DND-41 (cell line): Measurements from ENCODE around the gene ZG16B.

Experiments
- ATAC-seq: fragments of 200-7000 bp; cut with Tn5 transposase; 3 replicates; pipeline ENCODE4 v1.9.1; 2021; ENCODE audit warnings: low read depth; ENCODE audit not compliant: insufficient read depth
- DNase-seq: peaks from one replicate; pipeline ENCODE4 v3.0.0-alpha.2; 2020
- H2AFZ ChIP-seq: 2 replicates; pipeline ENCODE4 v1.6.0; 2012; ENCODE audit warnings: low read depth, low read length
- H3K27ac ChIP-seq: 2 replicates; pipeline ENCODE4 v1.5.1; 2012; ENCODE audit warnings: low read length, inconsistent platforms
- H3K27me3 ChIP-seq: fragments of 200-600 bp; sonication (generic); 2 replicates; pipeline ENCODE4 v1.6.0; 2012; ENCODE audit warnings: low read length, mild to moderate bottlenecking, inconsistent platforms; ENCODE audit not compliant: insufficient read depth, poor library complexity
- H3K36me3 ChIP-seq: 2 replicates; pipeline ENCODE4 v1.5.1; 2012; ENCODE audit warnings: low read length, inconsistent platforms; ENCODE audit not compliant: insufficient read depth
- H3K4me1 ChIP-seq: 2 replicates; pipeline ENCODE4 v1.5.1; 2012; ENCODE audit warnings: mild to moderate bottlenecking, low read length; ENCODE audit not compliant: insufficient read depth
- H3K4me2 ChIP-seq: 2 replicates; pipeline ENCODE4 v1.6.0; 2012; ENCODE audit warnings: mild to moderate bottlenecking, moderate library complexity, low read length, inconsistent platforms; ENCODE audit not compliant: insufficient read depth
- H3K4me3 ChIP-seq, 2 experiments: fragments of 200-600 bp in 1 of 2; shearing (Covaris generic) in 1 of 2; 2 replicates each; pipeline ENCODE4 v1.5.1; 2012 to 2016; ENCODE audit warnings: inconsistent platforms in 2 of 2, low read length in 2 of 2, mild to moderate bottlenecking in 2 of 2, low read depth in 1 of 2, moderate library complexity in 1 of 2
- H3K79me2 ChIP-seq: 2 replicates; pipeline ENCODE4 v1.6.0; 2012; ENCODE audit warnings: low read length, inconsistent platforms; ENCODE audit not compliant: insufficient read depth
- H3K9ac ChIP-seq: 2 replicates; pipeline ENCODE4 v1.6.0; 2012; ENCODE audit warnings: low read depth, mild to moderate bottlenecking, inconsistent platforms, low read length, moderate library complexity
- H3K9me3 ChIP-seq: 2 replicates; pipeline ENCODE4 v1.5.1; 2012; ENCODE audit warnings: low read length, moderate library complexity, mild to moderate bottlenecking, inconsistent platforms; ENCODE audit not compliant: insufficient read depth, severe bottlenecking
- H4K20me1 ChIP-seq: 2 replicates; pipeline ENCODE4 v1.6.0; 2012; ENCODE audit warnings: low read length; ENCODE audit not compliant: insufficient read depth
- EZH2 ChIP-seq: IDR thresholded peaks from 3 replicates; pipeline ENCODE4 v1.6.1; 2012; ENCODE audit warnings: borderline replicate concordance, low read depth, mild to moderate bottlenecking, moderate library complexity, low read length, inconsistent platforms; ENCODE audit not compliant: severe bottlenecking
- TF ChIP-seq, protein P1 (sequence below): IDR thresholded peaks from 2 replicates; pipeline ENCODE4 v1.5.1; 2012; ENCODE audit warnings: borderline replicate concordance, low read length, moderate library complexity, mild to moderate bottlenecking; ENCODE audit not compliant: poor library complexity, severe bottlenecking; ENCODE audit errors: extremely low read depth

The ZG16B gene

DNA sequence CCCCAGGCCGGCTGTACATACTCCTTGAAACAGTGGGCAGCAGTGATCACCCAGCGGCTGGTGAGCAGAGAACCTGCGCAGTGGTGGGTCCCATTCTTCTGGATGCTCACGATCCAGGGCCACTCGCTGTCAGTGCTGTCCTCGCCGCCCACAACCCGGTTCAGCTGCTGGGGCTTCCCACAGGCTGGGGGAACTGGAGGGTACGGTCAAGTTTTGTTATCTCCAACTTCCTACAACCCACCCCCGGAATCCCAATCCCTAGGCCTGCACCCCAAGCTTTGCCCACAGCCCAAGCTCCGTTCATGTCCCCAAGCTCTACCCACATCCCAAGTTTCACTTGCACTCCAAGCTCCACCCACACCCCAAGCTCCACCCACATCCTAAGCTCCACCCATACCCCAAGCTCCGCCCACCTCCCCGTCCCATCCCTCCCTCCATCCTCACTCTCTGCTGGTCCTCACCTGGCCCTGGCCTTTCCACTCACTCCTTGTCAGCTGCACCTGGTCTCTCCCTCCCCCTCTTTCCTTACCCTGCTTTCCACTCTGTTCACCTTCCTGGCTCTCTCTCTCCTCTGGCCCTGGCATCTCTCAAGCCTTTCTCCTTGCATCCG lies 26.1 kb downstream of the ZG16B start:
- H3K36me3 ChIP-seq = no peaks in the 10 kb centered on the region
- H3K79me2 ChIP-seq = no peaks in the 10 kb centered on the region
- peaks cover 13% of the 10 kb centered on the region for H3K27me3 ChIP-seq
- H3K4me2 ChIP-seq = no peak overlapping the region
- TF ChIP-seq EZH2 = no peak
- TF ChIP-seq, protein P1, sequence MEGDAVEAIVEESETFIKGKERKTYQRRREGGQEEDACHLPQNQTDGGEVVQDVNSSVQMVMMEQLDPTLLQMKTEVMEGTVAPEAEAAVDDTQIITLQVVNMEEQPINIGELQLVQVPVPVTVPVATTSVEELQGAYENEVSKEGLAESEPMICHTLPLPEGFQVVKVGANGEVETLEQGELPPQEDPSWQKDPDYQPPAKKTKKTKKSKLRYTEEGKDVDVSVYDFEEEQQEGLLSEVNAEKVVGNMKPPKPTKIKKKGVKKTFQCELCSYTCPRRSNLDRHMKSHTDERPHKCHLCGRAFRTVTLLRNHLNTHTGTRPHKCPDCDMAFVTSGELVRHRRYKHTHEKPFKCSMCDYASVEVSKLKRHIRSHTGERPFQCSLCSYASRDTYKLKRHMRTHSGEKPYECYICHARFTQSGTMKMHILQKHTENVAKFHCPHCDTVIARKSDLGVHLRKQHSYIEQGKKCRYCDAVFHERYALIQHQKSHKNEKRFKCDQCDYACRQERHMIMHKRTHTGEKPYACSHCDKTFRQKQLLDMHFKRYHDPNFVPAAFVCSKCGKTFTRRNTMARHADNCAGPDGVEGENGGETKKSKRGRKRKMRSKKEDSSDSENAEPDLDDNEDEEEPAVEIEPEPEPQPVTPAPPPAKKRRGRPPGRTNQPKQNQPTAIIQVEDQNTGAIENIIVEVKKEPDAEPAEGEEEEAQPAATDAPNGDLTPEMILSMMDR = no peak
- ATAC-seq (peak; percentile 72; the same call in 2 of the 3 replicates), DNase-seq (peak; percentile 48)
- H3K9me3 ChIP-seq = peaks cover 6% of the 10 kb centered on the region
- H3K27ac ChIP-seq = no peak overlapping the region
- no peaks in the 10 kb centered on the region for H3K4me1 ChIP-seq
- H3K4me3 ChIP-seq = no peak overlapping the region
- no peaks in the 10 kb centered on the region for H4K20me1 ChIP-seq
- H2AFZ ChIP-seq = no peak overlapping the region
- H3K9ac ChIP-seq = no peak overlapping the region

DNA sequence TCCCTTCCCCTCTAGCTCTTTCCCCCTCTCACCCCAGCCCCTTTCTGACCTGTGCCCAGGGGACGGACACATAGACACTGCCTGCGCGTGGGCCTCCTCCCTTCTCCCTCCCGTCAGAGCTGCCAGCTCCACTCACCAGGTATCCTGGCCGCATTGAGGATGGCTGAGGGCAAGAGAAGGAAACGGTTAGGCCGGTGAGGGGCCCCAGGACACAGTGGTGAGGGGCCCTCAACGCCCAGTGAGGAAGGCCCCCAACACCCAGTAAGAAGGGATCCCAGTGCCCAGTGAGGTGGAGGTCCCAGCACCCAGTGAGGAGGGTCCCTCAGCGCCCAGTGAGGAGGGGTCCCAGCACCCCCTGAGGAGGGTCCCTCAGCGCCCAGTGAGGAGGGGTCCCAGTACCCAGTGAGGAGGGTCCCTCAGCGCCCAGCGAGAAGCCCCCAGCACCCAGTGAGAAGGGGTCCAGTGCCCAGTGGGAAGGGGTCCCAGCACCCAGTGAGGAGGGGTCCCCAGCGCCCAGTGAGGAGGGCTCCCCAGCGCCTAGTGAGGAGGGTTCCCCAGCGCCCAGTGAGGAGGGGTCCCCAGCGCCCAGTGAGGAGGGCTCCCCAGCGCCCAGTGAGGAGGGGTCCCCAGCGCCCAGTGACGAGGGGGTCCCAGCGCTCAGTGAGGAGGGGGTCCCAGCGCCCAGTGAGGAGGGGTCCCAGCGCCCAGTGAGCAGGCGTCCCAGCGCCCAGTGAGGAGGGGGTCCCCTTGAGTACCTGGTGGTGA lies 26.8 kb downstream of the ZG16B start:
- no peak overlapping the region for H3K4me3 ChIP-seq

DNA sequence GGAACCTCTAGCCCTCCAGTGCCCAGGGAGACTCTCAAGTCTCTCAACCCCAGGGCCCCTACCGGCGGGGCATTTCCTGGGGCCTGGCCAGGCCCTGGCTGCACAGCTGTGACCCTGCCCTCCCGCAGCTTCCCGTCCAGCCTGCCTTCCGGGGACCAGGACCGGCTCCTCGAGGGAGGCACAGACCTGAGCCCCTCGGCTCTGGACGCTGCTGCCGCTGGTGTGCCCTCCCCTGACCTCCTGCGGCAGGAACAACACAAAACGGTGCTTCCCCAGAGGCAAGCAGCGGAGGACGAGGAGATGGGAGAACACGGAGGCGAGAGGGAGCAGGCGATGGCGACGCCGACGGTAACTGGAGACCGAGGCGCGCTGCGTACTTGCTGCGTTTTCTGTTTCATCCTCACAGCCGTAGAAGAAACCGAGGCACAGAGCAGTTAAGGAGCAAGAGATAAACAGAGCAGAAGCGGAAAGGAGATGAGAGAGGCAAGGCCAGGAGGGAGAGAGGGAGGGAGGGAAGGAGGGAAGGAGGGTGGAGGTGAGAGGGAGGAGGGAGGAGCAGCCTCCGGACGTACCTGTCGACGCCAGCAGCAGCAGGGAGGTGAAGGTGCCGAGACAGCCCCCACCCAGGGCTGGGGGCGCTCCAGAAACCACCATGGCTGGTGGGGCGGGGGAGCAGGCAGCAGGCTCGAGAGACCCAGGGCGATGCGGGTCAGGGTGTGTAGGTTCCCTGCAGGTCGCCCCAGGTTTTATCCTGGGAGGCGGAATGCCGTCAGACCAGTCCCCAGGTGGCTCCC lies 27.5 kb downstream of the ZG16B start, which contains the start of gene PRSS22:
Gene PRSS22 (minus strand): TSS at position 720 of the 794 bp plus-strand sequence. CDS start 66 bp downstream, at position 654.
- H3K4me3 ChIP-seq = no peak within 1 kb of the TSS
- H3K4me1 ChIP-seq = no peaks in the 10 kb centered on the region
- no peak within 1 kb of the TSS for H3K4me2 ChIP-seq
- H3K9ac ChIP-seq = no peak within 1 kb of the TSS
- H4K20me1 ChIP-seq = no peaks in the 10 kb centered on the region
- ATAC-seq = no peak
- TF ChIP-seq, protein P1 = no peak
- TF ChIP-seq EZH2 = no peak
- no peak for DNase-seq
- H3K79me2 ChIP-seq = no peaks in the 10 kb centered on the region
- no peak within 1 kb of the TSS for H3K27ac ChIP-seq
- no peak within 1 kb of the TSS for H2AFZ ChIP-seq
- H3K27me3 ChIP-seq = peaks cover 13% of the 10 kb centered on the region
- no peaks in the 10 kb centered on the region for H3K36me3 ChIP-seq
- peaks cover 6% of the 10 kb centered on the region for H3K9me3 ChIP-seq

More for the DNA sequence above, 26.8 kb downstream of the ZG16B start:
- Histone ChIP-seq H4K20me1 (no peaks in the 10 kb centered on the region), H3K27me3 (peaks cover 13% of the 10 kb centered on the region), H3K9me3 (peaks cover 6% of the 10 kb centered on the region), H3K9ac (no peak overlapping the region), H3K79me2 (no peaks in the 10 kb centered on the region), H3K4me1 (no peaks in the 10 kb centered on the region), H3K27ac (no peak overlapping the region), H3K36me3 (no peaks in the 10 kb centered on the region), H3K4me2 (no peak overlapping the region), H2AFZ (no peak overlapping the region)
- no peak for TF ChIP-seq EZH2
- TF ChIP-seq, protein P1 = no peak
- ATAC-seq (no peak), DNase-seq (no peak)
